Measurements from ENCODE around the gene EFHC1.

GRCh38 chr6:52418606-52419005, 1.5 kb upstream of the EFHC1 start:
- TF ChIP-seq EP300 (IDR thresholded peaks at IDR 0.05; ENCODE audit: low read depth) (no peak), POLR2A (IDR thresholded peaks at IDR 0.05) (no peak), POLR2AphosphoS5 (IDR thresholded peaks at IDR 0.05) (no peak)
- TF ChIP-seq, protein P1, sequence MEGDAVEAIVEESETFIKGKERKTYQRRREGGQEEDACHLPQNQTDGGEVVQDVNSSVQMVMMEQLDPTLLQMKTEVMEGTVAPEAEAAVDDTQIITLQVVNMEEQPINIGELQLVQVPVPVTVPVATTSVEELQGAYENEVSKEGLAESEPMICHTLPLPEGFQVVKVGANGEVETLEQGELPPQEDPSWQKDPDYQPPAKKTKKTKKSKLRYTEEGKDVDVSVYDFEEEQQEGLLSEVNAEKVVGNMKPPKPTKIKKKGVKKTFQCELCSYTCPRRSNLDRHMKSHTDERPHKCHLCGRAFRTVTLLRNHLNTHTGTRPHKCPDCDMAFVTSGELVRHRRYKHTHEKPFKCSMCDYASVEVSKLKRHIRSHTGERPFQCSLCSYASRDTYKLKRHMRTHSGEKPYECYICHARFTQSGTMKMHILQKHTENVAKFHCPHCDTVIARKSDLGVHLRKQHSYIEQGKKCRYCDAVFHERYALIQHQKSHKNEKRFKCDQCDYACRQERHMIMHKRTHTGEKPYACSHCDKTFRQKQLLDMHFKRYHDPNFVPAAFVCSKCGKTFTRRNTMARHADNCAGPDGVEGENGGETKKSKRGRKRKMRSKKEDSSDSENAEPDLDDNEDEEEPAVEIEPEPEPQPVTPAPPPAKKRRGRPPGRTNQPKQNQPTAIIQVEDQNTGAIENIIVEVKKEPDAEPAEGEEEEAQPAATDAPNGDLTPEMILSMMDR (IDR thresholded peaks at IDR 0.05) = no peak

All from transverse colon (tissue), 4 donors.